NCI-H345 (cell line): ENCODE data around the gene RSAD2.

Experiments
- DNase-seq: peaks from one replicate; lab custom pipeline; 2025; lab: John Stamatoyannopoulos, UW

RSAD2 gene

DNA sequence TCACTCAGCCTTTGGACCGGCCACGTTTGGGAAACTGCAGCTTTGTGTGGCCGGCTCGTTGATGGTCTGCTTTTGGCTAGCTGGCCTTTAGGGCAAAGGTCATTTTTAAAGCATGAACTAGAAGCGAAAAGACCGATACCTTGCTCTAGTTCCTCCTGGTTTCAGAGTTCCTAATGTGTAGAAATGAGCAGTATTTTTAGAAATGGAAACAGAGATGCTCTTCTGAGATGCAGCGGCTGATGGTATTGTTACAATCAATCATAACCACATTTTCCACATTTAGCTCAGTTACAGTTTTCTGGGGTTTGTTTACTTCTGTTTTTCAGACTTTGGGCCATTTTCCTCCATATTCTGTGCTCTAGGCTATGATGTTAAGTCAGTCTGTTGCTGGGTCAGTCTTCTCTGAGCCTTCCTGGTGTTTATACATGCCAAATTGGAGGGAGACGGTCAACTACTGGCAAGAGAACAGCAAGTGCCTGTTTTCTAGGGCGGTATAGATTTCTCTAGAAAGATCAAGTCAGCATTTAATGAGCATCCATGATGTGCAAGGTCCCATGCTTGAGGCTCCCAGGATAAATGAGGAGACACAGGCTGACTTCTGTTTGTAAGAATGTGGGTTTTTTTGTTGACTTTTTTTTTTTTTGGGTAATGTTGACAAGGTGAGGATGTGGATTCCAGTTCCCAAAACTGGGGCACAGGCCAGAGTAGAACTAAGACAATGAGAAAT, 67.7 kb downstream of the RSAD2 start:
- no peak for DNase-seq

DNA sequence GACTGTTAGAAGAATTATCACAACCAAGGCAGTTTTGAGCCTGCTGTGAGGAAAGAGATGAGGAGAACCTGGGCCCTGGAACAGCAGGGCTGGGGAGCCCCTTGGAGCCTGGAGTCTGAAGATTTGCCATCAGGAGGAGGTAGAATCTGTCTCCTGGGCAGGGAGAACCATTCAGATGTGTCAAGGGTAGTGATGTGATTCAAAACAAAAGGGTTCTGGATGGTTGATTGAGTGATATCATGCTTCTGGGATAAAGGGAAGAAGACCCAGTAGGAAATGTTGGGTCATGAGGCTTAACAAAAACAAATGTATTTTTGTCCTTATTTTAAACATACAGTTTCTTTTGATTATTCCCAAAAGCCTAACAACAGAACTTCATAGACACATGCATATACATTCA, 68.2 kb downstream of the RSAD2 start:
- no peak for DNase-seq

DNA sequence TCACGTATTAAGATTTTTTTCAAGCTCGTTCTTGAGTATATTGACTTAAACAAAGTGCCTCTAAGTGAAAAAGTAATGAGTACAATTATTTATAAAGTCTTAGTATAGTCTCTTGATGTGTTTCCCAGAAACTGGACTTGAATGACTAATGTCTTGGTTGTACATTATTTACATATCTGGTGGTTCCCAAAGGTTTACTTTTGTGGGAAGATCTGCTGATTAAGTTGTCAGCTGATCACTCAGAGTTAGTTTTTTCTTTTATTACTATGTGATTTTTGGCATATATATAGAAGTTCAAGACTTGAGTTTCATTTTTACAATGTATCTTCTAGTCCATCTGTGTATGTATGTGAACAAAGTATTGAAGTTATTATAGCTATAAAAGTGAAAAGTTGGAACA, 69.1 kb downstream of the RSAD2 start:
- DNase-seq = no peak
